ENCODE data around the gene DHX15. TPM values are rescaled to one million over a fixed set of nuclear protein-coding genes. Genes with fewer than 3 reads are reported as not detected.

Gene DHX15
- total and polyA plus RNA-seq, 2 of the 8 experiments (the other 6 are each of a cell fraction or from before 2014, with no cell fraction given): 126 to 286 TPM

- TF ChIP-seq SP1 (IDR thresholded peaks at IDR 0.05; ENCODE audit: low read depth, low read length): no peak
- TF ChIP-seq ASH2L (IDR thresholded peaks at IDR 0.05; ENCODE audit: low read length): no peak
- TF ChIP-seq CREB1 (IDR thresholded peaks at IDR 0.05): no peak
- TF ChIP-seq POLR2AphosphoS5 (IDR thresholded peaks at IDR 0.05; ENCODE audit: low read depth, low read length): no peak
- no peak for TF ChIP-seq TCF12 (IDR thresholded peaks at IDR 0.05; ENCODE audit: low read depth, low read length)
- TF ChIP-seq ATF2 (IDR thresholded peaks at IDR 0.05; ENCODE audit: low read length): no peak
- TF ChIP-seq SIRT6 (IDR thresholded peaks at IDR 0.05; ENCODE audit: low read length): no peak
Measured at GRCh38 chr4:24560868-24561368, 23.4 kb downstream of the DHX15 start (continued).
